Subcutaneous abdominal adipose tissue (tissue), 5 donors: ENCODE data around the gene C12orf43.

Experiments used
- H3K27ac ChIP-seq: one replicate; pipeline ENCODE4 v1.7.0; 2013; ENCODE audit warnings: low read depth, mild to moderate bottlenecking, inconsistent platforms, low read length, moderate library complexity
- H3K27me3 ChIP-seq, 5 donors: one replicate each; pipeline ENCODE4 v1.7.0; 2013; ENCODE audit warnings: low read length in 5 of 5, inconsistent platforms in 1 of 5; ENCODE audit not compliant: control insufficient read depth in 5 of 5, insufficient read depth in 4 of 5
- H3K36me3 ChIP-seq, 5 donors: one replicate each; pipeline ENCODE4 v1.7.0; 2013; ENCODE audit warnings: low read length in 5 of 5; ENCODE audit not compliant: control insufficient read depth in 5 of 5, insufficient read depth in 5 of 5
- H3K4me1 ChIP-seq, 5 donors: one replicate each; pipeline ENCODE4 v1.7.0; 2013; ENCODE audit warnings: low read length in 5 of 5, mild to moderate bottlenecking in 3 of 5, moderate library complexity in 1 of 5; ENCODE audit not compliant: control insufficient read depth in 5 of 5, insufficient read depth in 5 of 5
- H3K4me3 ChIP-seq, 5 donors: one replicate each; pipeline ENCODE4 v1.7.0; 2013; ENCODE audit warnings: low read length in 5 of 5, low read depth in 1 of 5
- H3K9ac ChIP-seq, 5 donors: one replicate each; pipeline ENCODE4 v1.7.0; 2013; ENCODE audit warnings: low read length in 5 of 5, mild to moderate bottlenecking in 4 of 5, moderate library complexity in 3 of 5
- H3K9me3 ChIP-seq, 5 donors: one replicate each; pipeline ENCODE4 v1.7.0; 2013; ENCODE audit warnings: low read length in 5 of 5; ENCODE audit not compliant: control insufficient read depth in 5 of 5
- donor health status: healthy.
- donor health status: healthy.
- donor health status: healthy.
- donor health status: healthy.
- donor health status: healthy.

Gene C12orf43

GRCh38 chr12:120979220-120979861, 36.9 kb downstream of the C12orf43 start:
- H3K4me3 ChIP-seq: no peak overlapping the region
- no peak overlapping the region for H3K9ac ChIP-seq
- H3K36me3 ChIP-seq: no peaks in the 10 kb centered on the region
- H3K4me1 ChIP-seq: no peaks in the 10 kb centered on the region
- H3K27me3 ChIP-seq: peaks cover 0 to 7% (median 2%) of the 10 kb centered on the region in 5 donors
- H3K27ac ChIP-seq: no peak overlapping the region
- H3K9me3 ChIP-seq: no peaks in the 10 kb centered on the region

GRCh38 chr12:120978296-120979219, 37.7 kb downstream of the C12orf43 start, which contains the start of gene HNF1A:
HNF1A (plus strand) TSS chr12:120978543; CDS start chr12:120978769, 226 bp downstream.
- H3K4me1 ChIP-seq: no peaks in the 10 kb centered on the region
- H3K36me3 ChIP-seq: no peaks in the 10 kb centered on the region
- no peaks in the 10 kb centered on the region for H3K9me3 ChIP-seq
- H3K9ac ChIP-seq: no peak within 1 kb of the TSS
- peaks cover 0 to 7% (median 2%) of the 10 kb centered on the region in 5 donors for H3K27me3 ChIP-seq
- no peak within 1 kb of the TSS for H3K4me3 ChIP-seq
- H3K27ac ChIP-seq: no peak within 1 kb of the TSS

- Histone ChIP-seq H3K27me3 (peaks cover 0 to 7% (median 2%) of the 10 kb centered on the region in 5 donors), H3K9ac (no peak overlapping the region), H3K4me1 (no peaks in the 10 kb centered on the region), H3K9me3 (no peaks in the 10 kb centered on the region), H3K4me3 (no peak overlapping the region), H3K36me3 (no peaks in the 10 kb centered on the region), H3K27ac (no peak overlapping the region)
These were observed 38.6 kb downstream of the C12orf43 start for GRCh38 chr12:120977531-120978295.

- H3K4me1 ChIP-seq: peaks cover 0 to 3% (median 0%) of the 10 kb centered on the region in 5 donors
- H3K36me3 ChIP-seq: no peaks in the 10 kb centered on the region
- H3K4me3 ChIP-seq: no peak overlapping the region
- no peaks in the 10 kb centered on the region for H3K9me3 ChIP-seq
- H3K27me3 ChIP-seq: peaks cover 0 to 2% (median 0%) of the 10 kb centered on the region in 5 donors
- no peak overlapping the region for H3K27ac ChIP-seq
- H3K9ac ChIP-seq: no peak overlapping the region
These were observed 43.3 kb downstream of the C12orf43 start for GRCh38 chr12:120972870-120973543.

GRCh38 chr12:120971299-120972180, 44.7 kb downstream of the C12orf43 start:
- Histone ChIP-seq H3K27ac (no peak overlapping the region), H3K36me3 (no peaks in the 10 kb centered on the region), H3K9ac (no peak overlapping the region), H3K27me3 (peaks cover 0 to 2% (median 0%) of the 10 kb centered on the region in 5 donors), H3K4me3 (no peak overlapping the region), H3K4me1 (peaks cover 0 to 3% (median 0%) of the 10 kb centered on the region in 5 donors), H3K9me3 (no peaks in the 10 kb centered on the region)

GRCh38 chr12:120970310-120970709, 46.0 kb downstream of the C12orf43 start:
- no peaks in the 10 kb centered on the region for H3K9me3 ChIP-seq
- H3K9ac ChIP-seq: no peak overlapping the region
- H3K27me3 ChIP-seq: no peaks in the 10 kb centered on the region
- no peak overlapping the region for H3K4me3 ChIP-seq
- H3K27ac ChIP-seq: no peak overlapping the region
- H3K36me3 ChIP-seq: no peaks in the 10 kb centered on the region
- H3K4me1 ChIP-seq: peaks cover 0 to 3% (median 0%) of the 10 kb centered on the region in 5 donors

- H3K27ac ChIP-seq: no peak overlapping the region
- H3K4me3 ChIP-seq: no peak overlapping the region
- no peaks in the 10 kb centered on the region for H3K4me1 ChIP-seq
- H3K36me3 ChIP-seq: no peaks in the 10 kb centered on the region
- no peaks in the 10 kb centered on the region for H3K27me3 ChIP-seq
- H3K9ac ChIP-seq: no peak overlapping the region
- no peaks in the 10 kb centered on the region for H3K9me3 ChIP-seq
These were observed 50.7 kb downstream of the C12orf43 start for GRCh38 chr12:120965534-120966091.

GRCh38 chr12:120964298-120964697, 52.0 kb downstream of the C12orf43 start:
- Histone ChIP-seq H3K36me3 (no peaks in the 10 kb centered on the region), H3K4me3 (no peak overlapping the region), H3K9me3 (no peaks in the 10 kb centered on the region), H3K4me1 (no peaks in the 10 kb centered on the region), H3K27me3 (no peaks in the 10 kb centered on the region), H3K27ac (no peak overlapping the region), H3K9ac (no peak overlapping the region)
